Spinal cord (tissue), 10 donors: ENCODE data around the gene ATP6V0A4. TPM values are rescaled to one million over a fixed set of nuclear protein-coding genes. Genes with fewer than 3 reads are reported as not detected.

ENCODE experiments used
- DNase-seq, 6 donors: peaks; one replicate each; pipeline versions ENCODE4 v3.0.0 to v3.0.0-alpha.2; 2013 to 2015; ENCODE audit warnings: low spot score in 6 of 6, low read depth in 4 of 6
- H3K27ac ChIP-seq: one replicate; pipeline ENCODE4 v1.5.1; 2013; ENCODE audit warnings: low read depth, low read length, control low read depth
- H3K27me3 ChIP-seq: one replicate; pipeline ENCODE4 v1.6.1; 2013; ENCODE audit warnings: low read length; ENCODE audit not compliant: control insufficient read depth, insufficient read depth
- H3K36me3 ChIP-seq: one replicate; pipeline ENCODE4 v1.6.1; 2013; ENCODE audit warnings: low read length; ENCODE audit not compliant: control insufficient read depth, insufficient read depth
- H3K4me1 ChIP-seq: one replicate; pipeline ENCODE4 v1.6.1; 2013; ENCODE audit warnings: low read length; ENCODE audit not compliant: control insufficient read depth, insufficient read depth
- H3K4me3 ChIP-seq: one replicate; pipeline ENCODE4 v1.5.1; 2013; ENCODE audit warnings: low read depth, low read length, control low read depth
- H3K9me3 ChIP-seq: one replicate; pipeline ENCODE4 v1.6.1; 2013; ENCODE audit warnings: low read length; ENCODE audit not compliant: control insufficient read depth, insufficient read depth
- whole genome bisulfite sequencing: methylation state at CpG from one replicate; pipeline ENCODE4 v1.1.5; 2013; ENCODE audit warnings: missing lambda C conversion rate; ENCODE audit not compliant: insufficient coverage; 5-methylcytosine and 5-hydroxymethylcytosine counted together
- polyA plus RNA-seq, 2 donors: library from polyadenylated mRNA; unstranded; fragments of 120-200 nt; gene quantifications; one replicate each; pipeline ENCODE4 v1.2.1, GENCODE V29; 2013; ENCODE audit not compliant: insufficient read length in 2 of 2
- total RNA-seq, 2 donors: library from RNA; depleted of rRNA in 1 of 2; stranded (reverse); fragments of 120-200 nt in 1 of 2; fragments of >200 nt in 1 of 2; gene quantifications; one replicate each; pipeline versions ENCODE4 v1.2.3 to v1.2.4, GENCODE V29; 2013 to 2014
- donor health status: healthy.

Gene ATP6V0A4
- total and polyA plus RNA-seq, 4 donors = 1.3 to 2.6 (median 1.9) TPM

- Histone ChIP-seq H3K4me3 (no peak overlapping the region), H3K36me3 (no peaks in the 10 kb centered on the region), H3K27ac (no peak overlapping the region), H3K4me1 (no peaks in the 10 kb centered on the region), H3K9me3 (no peaks in the 10 kb centered on the region), H3K27me3 (no peaks in the 10 kb centered on the region)
- WGBS = 42% methylated on average over 7 of the region's 10 CpGs
- DNase-seq = no peak
Measured at GRCh38 chr7:138785587-138786437, 12.2 kb downstream of the ATP6V0A4 start.

GRCh38 chr7:138784692-138785091 is 13.3 kb downstream of the ATP6V0A4 start:
- H3K4me1 ChIP-seq = no peaks in the 10 kb centered on the region
- H3K36me3 ChIP-seq = no peaks in the 10 kb centered on the region
- H3K27me3 ChIP-seq = no peaks in the 10 kb centered on the region
- peak in 1 of 6 donors; percentile 18 for DNase-seq
- no peaks in the 10 kb centered on the region for H3K9me3 ChIP-seq
- H3K27ac ChIP-seq = no peak overlapping the region
- 50% methylated on average over 2 of the region's 4 CpGs for WGBS
- no peak overlapping the region for H3K4me3 ChIP-seq

- Histone ChIP-seq H3K4me1 (no peaks in the 10 kb centered on the region), H3K36me3 (no peaks in the 10 kb centered on the region), H3K27ac (no peak overlapping the region), H3K27me3 (no peaks in the 10 kb centered on the region), H3K4me3 (no peak overlapping the region), H3K9me3 (no peaks in the 10 kb centered on the region)
- DNase-seq = no peak
- WGBS = 100% methylated on average over 1 of the region's 2 CpGs
Measured at GRCh38 chr7:138781004-138781403, 17.0 kb downstream of the ATP6V0A4 start.

- no peak overlapping the region for H3K4me3 ChIP-seq
- DNase-seq = no peak
- H3K36me3 ChIP-seq = no peaks in the 10 kb centered on the region
- no peaks in the 10 kb centered on the region for H3K4me1 ChIP-seq
- no peaks in the 10 kb centered on the region for H3K9me3 ChIP-seq
- no peaks in the 10 kb centered on the region for H3K27me3 ChIP-seq
- H3K27ac ChIP-seq = no peak overlapping the region
- 73% methylated on average over 8 of the region's 10 CpGs for WGBS
Measured at GRCh38 chr7:138776166-138776833, 21.7 kb downstream of the ATP6V0A4 start.

GRCh38 chr7:138773817-138774216 is 24.2 kb downstream of the ATP6V0A4 start:
- 49% methylated on average over 6 of the region's 12 CpGs for WGBS
- H3K9me3 ChIP-seq = no peaks in the 10 kb centered on the region
- no peak overlapping the region for H3K4me3 ChIP-seq
- DNase-seq = no peak
- H3K27me3 ChIP-seq = no peaks in the 10 kb centered on the region
- no peaks in the 10 kb centered on the region for H3K4me1 ChIP-seq
- no peaks in the 10 kb centered on the region for H3K36me3 ChIP-seq
- no peak overlapping the region for H3K27ac ChIP-seq

- H3K4me1 ChIP-seq = no peaks in the 10 kb centered on the region
- H3K36me3 ChIP-seq = no peaks in the 10 kb centered on the region
- no peak overlapping the region for H3K27ac ChIP-seq
- no peak for DNase-seq
- 89% methylated on average over 9 of the region's 9 CpGs for WGBS
- no peaks in the 10 kb centered on the region for H3K9me3 ChIP-seq
- no peak overlapping the region for H3K4me3 ChIP-seq
- H3K27me3 ChIP-seq = no peaks in the 10 kb centered on the region
Measured at GRCh38 chr7:138773176-138773575, 24.8 kb downstream of the ATP6V0A4 start.

GRCh38 chr7:138770904-138771303 is 27.1 kb downstream of the ATP6V0A4 start:
- Histone ChIP-seq H3K27ac (no peak overlapping the region), H3K9me3 (no peaks in the 10 kb centered on the region), H3K27me3 (no peaks in the 10 kb centered on the region), H3K36me3 (no peaks in the 10 kb centered on the region), H3K4me1 (no peaks in the 10 kb centered on the region), H3K4me3 (no peak overlapping the region)
- WGBS = 90% methylated on average over 2 of the region's 8 CpGs
- DNase-seq = no peak

GRCh38 chr7:138768241-138768640 is 29.8 kb downstream of the ATP6V0A4 start:
- WGBS = 20% methylated on average over 2 of the region's 2 CpGs
- Histone ChIP-seq H3K4me1 (no peaks in the 10 kb centered on the region), H3K36me3 (no peaks in the 10 kb centered on the region), H3K4me3 (no peak overlapping the region), H3K27ac (no peak overlapping the region), H3K9me3 (no peaks in the 10 kb centered on the region), H3K27me3 (no peaks in the 10 kb centered on the region)
- peak in 3 of 6 donors; percentile 19 to 63 (median 51) for DNase-seq

- Histone ChIP-seq H3K27ac (no peak overlapping the region), H3K9me3 (no peaks in the 10 kb centered on the region), H3K36me3 (no peaks in the 10 kb centered on the region), H3K4me3 (no peak overlapping the region), H3K27me3 (no peaks in the 10 kb centered on the region), H3K4me1 (peaks cover 12% of the 10 kb centered on the region)
- no CpG with 5 or more reads among the region's 4 CpGs for WGBS
- peak in 1 of 6 donors; percentile 52 for DNase-seq
Measured at GRCh38 chr7:138756591-138757242, 41.3 kb downstream of the ATP6V0A4 start.
